Heart left ventricle (tissue), 16 donors: ENCODE measurements around the gene TMEM131L. TPM values are rescaled to one million over a fixed set of nuclear protein-coding genes. Genes with fewer than 3 reads are reported as not detected.
"Not testable (repeated sequence)": the region's sequence is repeated elsewhere in the genome, so short reads cannot be mapped to it uniquely, and the experiment has no call there.

Experiments used
- ATAC-seq, 4 donors: fragments of 200-7000 bp; cut with Tn5 transposase; one replicate each; pipeline ENCODE4 v1.9.1; 2020 to 2022; ENCODE audit warnings: moderate library complexity in 4 of 4, mild to moderate bottlenecking in 3 of 4, moderate number of reproducible peaks in 1 of 4
- DNase-seq, 5 donors: peaks; one replicate each; pipeline ENCODE4 v3.0.0-alpha.2; 2020
- H3K27ac ChIP-seq, 12 donors: fragments of 200-600 bp; sonication (generic) in 4 of 12; one replicate each; pipeline versions ENCODE4 v1.5.0 to v1.8.0; 2016 to 2022; ENCODE audit warnings: mild to moderate bottlenecking in 2 of 12
- H3K27me3 ChIP-seq, 9 donors: fragments of 200-600 bp; sonication (generic) in 2 of 9; one replicate each; pipeline versions ENCODE4 v1.5.1 to v1.8.0; 2016 to 2022; ENCODE audit warnings: mild to moderate bottlenecking in 3 of 9
- H3K36me3 ChIP-seq, 9 donors: fragments of 200-600 bp; sonication (generic) in 2 of 9; one replicate each; pipeline versions ENCODE4 v1.5.0 to v1.8.0; 2018 to 2022; ENCODE audit warnings: mild to moderate bottlenecking in 2 of 9
- H3K4me1 ChIP-seq, 12 donors: fragments of 200-600 bp; sonication (generic) in 4 of 12; one replicate each; pipeline versions ENCODE4 v1.5.0 to v1.8.0; 2016 to 2022; ENCODE audit warnings: mild to moderate bottlenecking in 3 of 12
- H3K4me3 ChIP-seq, 12 donors: fragments of 200-600 bp; sonication (generic) in 4 of 12; one replicate each; pipeline versions ENCODE4 v1.5.0 to v1.8.0; 2017 to 2022; ENCODE audit warnings: mild to moderate bottlenecking in 9 of 12, moderate library complexity in 4 of 12
- H3K9me3 ChIP-seq, 12 donors: fragments of 200-600 bp; sonication (generic) in 4 of 12; one replicate each; pipeline versions ENCODE4 v1.5.0 to v1.8.0; 2016 to 2022; ENCODE audit warnings: mild to moderate bottlenecking in 1 of 12
- CTCF ChIP-seq, 12 donors: fragments of 200-600 bp; sonication (generic) in 4 of 12; IDR thresholded peaks; one replicate each; pipeline versions ENCODE4 v1.5.0 to v1.8.0; 2018 to 2022; ENCODE audit warnings: antibody characterized with exemption in 12 of 12, mild to moderate bottlenecking in 5 of 12
- POLR2A ChIP-seq, 2 donors: fragments of 450-650 bp; IDR thresholded peaks; one replicate each; pipeline ENCODE4 v1.6.1; 2017; ENCODE audit warnings: antibody characterized with exemption in 2 of 2, mild to moderate bottlenecking in 2 of 2, moderate library complexity in 2 of 2
- WGBS, 4 donors: extraction: QIAGEN DNeasy Blood & Tissue Kit in 2 of 4; methylation state at CpG; one replicate each; pipeline versions ENCODE4 v1.1.5 to v1.1.7; 2013 to 2018; 5-methylcytosine and 5-hydroxymethylcytosine counted together
- intact Hi-C, 10 donors: fragments of 100-400 bp; cut with DNase I; formaldehyde crosslinking; loops; one replicate each; pipeline versions ENCODE4 v1.11.1 to v1.14.2; 2022
- polyA plus RNA-seq, 2 donors: library from polyadenylated mRNA; stranded (reverse); fragments of 200-250 nt; gene quantifications; one replicate each; pipeline ENCODE4 v1.2.3, GENCODE V29; 2013
- total RNA-seq, 9 donors: library from RNA; depleted of rRNA in 2 of 9; stranded (reverse); fragments of >200 nt in 2 of 9; fragmentation: NEBNext Ultra II Directional in 3 of 9; extraction: Animal tissue kit (Norgen Biotek cat#: 25700) in 3 of 9; gene quantifications; one replicate each; pipeline versions ENCODE4 v1.1.0 to v1.2.4, GENCODE V29; 2016 to 2023
- donor health status: ischemic (EF 13 %, LVEDD 7.1; RV severe dilation, severe dysfunction).
- donor health status: healthy with polysubstance abuse.
- donor health status: DM: no; HTN: yes; CAD: no.
- donor health status: DM: no; HTN: no; CAD: no.
- donor health status: ischemic (EF 25% LVEDD 6.9; RV normal size, moderate dysfunction).
- donor health status: ischemic (EF 25% LVEDD 5.7; RV mildly dilated, moderate dysfunction).
- donor health status: healthy.
- donor health status: DM: yes; HTN: yes; CAD: no.
- donor health status: ischemic (EF 35%, LVEDD 5.7; RV mildly dilated, moderate dysfunction).
- donor health status: nonischemic (EF 11% LVEDD 7.7; RV severe dilation, severe dysfunction).
- donor health status: DM: yes; HTN: yes; CAD: no.
- donor health status: PGD.
- donor health status: ischemic (EF 29% LVEDD 5.4; RV normal size, mild dysfunction).
- donor health status: nonischemic (EF 23%, LVEDD 6.1; RV moderate dilation, normal function).

TMEM131L gene
- total and polyA plus RNA-seq, 11 donors, result 3.8 to 22.2 (median 19.6) TPM

GRCh38 chr4:153543351-153543750 is 77.2 kb downstream of the TMEM131L start:
- Histone ChIP-seq H3K4me1 (peaks cover 0 to 49% (median 18%) of the 10 kb centered on the region in 12 donors), H3K36me3 (no peaks in the 10 kb centered on the region), H3K27me3 (no peaks in the 10 kb centered on the region), H3K4me3 (no peak overlapping the region), H3K9me3 (no peaks in the 10 kb centered on the region), H3K27ac (peak overlapping the region in 1 of 12 donors; percentile 0)
- DNase-seq, result no peak
- 84 to 93% (median 85%) methylated on average over 6 of the region's 6 CpGs for WGBS, 4 donors
- no peak for TF ChIP-seq POLR2A (IDR thresholded peaks at IDR 0.05)
- no peak for TF ChIP-seq CTCF (IDR thresholded peaks at IDR 0.05)
- intact Hi-C loops, result no loop called here
- no peak for ATAC-seq

GRCh38 chr4:153545822-153546221 is 79.7 kb downstream of the TMEM131L start:
- Histone ChIP-seq H3K36me3 (no peaks in the 10 kb centered on the region), H3K9me3 (no peaks in the 10 kb centered on the region), H3K27ac (peak overlapping the region in 1 of 12 donors; percentile 50), H3K27me3 (no peaks in the 10 kb centered on the region), H3K4me3 (no peak overlapping the region), H3K4me1 (peaks cover 0 to 34% (median 10%) of the 10 kb centered on the region in 12 donors)
- DNase-seq (no peak), ATAC-seq (no peak)
- intact Hi-C loops, result no loop called here
- WGBS, 4 donors, result 86 to 95% (median 90%) methylated on average over 8 of the region's 8 CpGs
- no peak for TF ChIP-seq POLR2A (IDR thresholded peaks at IDR 0.05)
- no peak for TF ChIP-seq CTCF (IDR thresholded peaks at IDR 0.05)

GRCh38 chr4:153546280-153546679 is 80.1 kb downstream of the TMEM131L start:
- Histone ChIP-seq H3K4me3 (no peak overlapping the region), H3K4me1 (peaks cover 0 to 30% (median 8%) of the 10 kb centered on the region in 12 donors), H3K27ac (no peak overlapping the region), H3K9me3 (no peaks in the 10 kb centered on the region), H3K36me3 (no peaks in the 10 kb centered on the region), H3K27me3 (no peaks in the 10 kb centered on the region)
- 88 to 93% (median 88%) methylated on average over 3 of the region's 3 CpGs for WGBS, 4 donors
- TF ChIP-seq CTCF (IDR thresholded peaks at IDR 0.05), result no peak
- TF ChIP-seq POLR2A (IDR thresholded peaks at IDR 0.05), result no peak
- intact Hi-C loops, result no loop called here
- ATAC-seq (no peak), DNase-seq (no peak)

- TF ChIP-seq CTCF (IDR thresholded peaks at IDR 0.05), result no peak
- TF ChIP-seq POLR2A (IDR thresholded peaks at IDR 0.05), result no peak
- Histone ChIP-seq H3K36me3 (peaks cover 0 to 8% (median 0%) of the 10 kb centered on the region in 9 donors), H3K27ac (peak overlapping the region in 1 of 12 donors; percentile 37), H3K4me1 (peaks cover 0 to 29% (median 5%) of the 10 kb centered on the region in 12 donors), H3K4me3 (no peak overlapping the region), H3K9me3 (no peaks in the 10 kb centered on the region), H3K27me3 (no peaks in the 10 kb centered on the region)
- DNase-seq (no peak), ATAC-seq (peak in 1 of 4 donors; percentile 65)
- WGBS, 4 donors, result 46 to 62% (median 54%) methylated on average over 5 of the region's 5 CpGs
- intact Hi-C loops, result no loop called here
Measured at GRCh38 chr4:153547520-153547919, 81.4 kb downstream of the TMEM131L start.

GRCh38 chr4:153548907-153549306 is 82.7 kb downstream of the TMEM131L start:
- DNase-seq, H3K9me3 ChIP-seq, H3K4me3 ChIP-seq, H3K27me3 ChIP-seq, ATAC-seq, intact Hi-C loops, H3K36me3 ChIP-seq: not testable (repeated sequence)
- H3K27ac ChIP-seq, result peak overlapping the region in 3 of 12 donors; percentile 2 to 34 (median 4)
- peaks cover 0 to 34% (median 9%) of the 10 kb centered on the region in 12 donors for H3K4me1 ChIP-seq
- WGBS, 4 donors, result 88 to 99% (median 94%) methylated on average over 3 of the region's 3 CpGs
